Ishikawa (cell line): Measurements from ENCODE around the gene DRD4.
A peak's percentile ranks its signal among the peaks of the same experiment; 100 is the strongest.

Source experiments
- CEBPB ChIP-seq: IDR thresholded peaks from 2 replicates; pipeline ENCODE4 v1.6.1; 2012
- CREB1 ChIP-seq: IDR thresholded peaks from 2 replicates; pipeline ENCODE4 v1.6.1; 2012; ENCODE audit warnings: low read depth
- EGR1 ChIP-seq: IDR thresholded peaks from 2 replicates; pipeline ENCODE4 v1.6.1; 2012
- EP300 ChIP-seq: IDR thresholded peaks from 2 replicates; pipeline ENCODE4 v1.6.1; 2012; ENCODE audit warnings: borderline replicate concordance
- FOXM1 ChIP-seq: IDR thresholded peaks from 2 replicates; pipeline ENCODE4 v1.6.1; 2012; ENCODE audit warnings: low read depth, borderline replicate concordance
- NFIC ChIP-seq: IDR thresholded peaks from 2 replicates; pipeline ENCODE4 v1.6.1; 2012
- RAD21 ChIP-seq: IDR thresholded peaks from 2 replicates; pipeline ENCODE4 v1.6.1; 2012; ENCODE audit warnings: low read depth
- TAF1 ChIP-seq: IDR thresholded peaks from 2 replicates; pipeline ENCODE4 v1.6.1; 2012; ENCODE audit warnings: low read depth, mild to moderate bottlenecking
- TCF12 ChIP-seq: IDR thresholded peaks from 2 replicates; pipeline ENCODE4 v1.6.1; 2012; ENCODE audit warnings: low read depth
- TEAD4 ChIP-seq: IDR thresholded peaks from 2 replicates; pipeline ENCODE4 v1.6.1; 2012
- USF1 ChIP-seq: IDR thresholded peaks from 2 replicates; pipeline ENCODE4 v1.6.1; 2012
- YY1 ChIP-seq: IDR thresholded peaks from 2 replicates; pipeline ENCODE4 v1.6.1; 2012; ENCODE audit warnings: low read depth
- ZBTB7A ChIP-seq: IDR thresholded peaks from 2 replicates; pipeline ENCODE4 v1.6.1; 2012; ENCODE audit warnings: low read depth
- TF ChIP-seq, protein P1 (sequence below): IDR thresholded peaks from 2 replicates; pipeline ENCODE4 v1.6.1; 2012
- TF ChIP-seq, protein P2 (sequence below): IDR thresholded peaks from 2 replicates; pipeline ENCODE4 v1.6.1; 2012; ENCODE audit warnings: low read depth, mild to moderate bottlenecking

Gene DRD4

DNA sequence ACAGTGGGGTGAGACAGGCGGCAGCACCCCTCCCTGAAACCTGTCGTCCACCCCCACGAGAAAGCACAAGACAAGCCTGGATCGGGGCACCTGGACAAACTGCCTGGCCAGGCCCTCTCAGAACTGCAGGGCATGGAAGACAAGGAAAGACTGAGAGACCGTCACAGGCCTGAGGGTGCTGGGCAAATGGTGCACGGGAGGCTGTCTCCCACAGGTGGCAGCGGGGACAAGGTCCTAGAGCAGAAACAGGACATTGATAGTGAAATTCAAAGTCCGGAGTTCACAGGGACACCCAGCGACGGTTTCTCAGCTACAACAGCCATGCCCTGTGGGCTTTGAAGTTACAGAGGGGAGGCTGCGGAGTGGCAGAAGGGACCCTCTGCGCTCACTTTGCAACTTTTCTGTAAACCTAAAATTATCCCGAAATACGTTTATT lies 20.6 kb downstream of the DRD4 start:
- TF ChIP-seq TEAD4 (no peak), FOXM1 (no peak), TAF1 (no peak), CREB1 (no peak), ZBTB7A (no peak), USF1 (no peak), EP300 (no peak), NFIC (no peak)
- TF ChIP-seq, protein P1, sequence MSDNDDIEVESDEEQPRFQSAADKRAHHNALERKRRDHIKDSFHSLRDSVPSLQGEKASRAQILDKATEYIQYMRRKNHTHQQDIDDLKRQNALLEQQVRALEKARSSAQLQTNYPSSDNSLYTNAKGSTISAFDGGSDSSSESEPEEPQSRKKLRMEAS: no peak

DNA sequence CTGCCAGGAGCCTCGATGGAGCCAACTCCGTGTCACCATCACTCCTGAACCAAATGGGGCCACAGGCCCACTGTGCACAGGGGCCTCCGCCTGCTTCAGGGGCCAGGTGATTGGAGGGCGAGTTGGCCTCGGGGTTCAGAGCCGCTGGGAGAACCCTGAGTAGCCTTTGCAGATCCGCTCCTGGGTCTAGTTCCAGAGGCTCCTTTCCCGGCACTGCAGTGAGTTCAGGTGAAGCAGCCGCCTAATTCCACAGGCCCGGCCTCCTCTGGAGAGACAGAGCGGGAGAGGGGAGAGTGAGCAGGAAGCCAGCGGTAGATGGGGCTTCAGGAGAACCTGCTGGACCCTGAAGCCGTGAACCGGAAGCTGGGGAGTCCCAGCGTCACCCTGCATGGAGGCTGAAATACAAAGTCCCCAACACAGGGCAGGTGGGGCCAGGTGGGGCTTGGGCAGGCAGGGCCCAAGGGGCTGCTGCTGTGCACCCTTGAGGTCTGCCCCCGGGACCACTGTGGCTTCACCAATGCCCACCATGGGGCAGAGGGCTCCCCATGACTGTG lies 22.5 kb downstream of the DRD4 start:
- TF ChIP-seq FOXM1 (no peak), CREB1 (no peak), CEBPB (no peak), TAF1 (no peak), NFIC (no peak), EGR1 (no peak), EP300 (no peak), YY1 (no peak), RAD21 (no peak), ZBTB7A (no peak), TEAD4 (no peak), TCF12 (no peak), USF1 (no peak)
- TF ChIP-seq, protein P1: no peak
- TF ChIP-seq, protein P2, sequence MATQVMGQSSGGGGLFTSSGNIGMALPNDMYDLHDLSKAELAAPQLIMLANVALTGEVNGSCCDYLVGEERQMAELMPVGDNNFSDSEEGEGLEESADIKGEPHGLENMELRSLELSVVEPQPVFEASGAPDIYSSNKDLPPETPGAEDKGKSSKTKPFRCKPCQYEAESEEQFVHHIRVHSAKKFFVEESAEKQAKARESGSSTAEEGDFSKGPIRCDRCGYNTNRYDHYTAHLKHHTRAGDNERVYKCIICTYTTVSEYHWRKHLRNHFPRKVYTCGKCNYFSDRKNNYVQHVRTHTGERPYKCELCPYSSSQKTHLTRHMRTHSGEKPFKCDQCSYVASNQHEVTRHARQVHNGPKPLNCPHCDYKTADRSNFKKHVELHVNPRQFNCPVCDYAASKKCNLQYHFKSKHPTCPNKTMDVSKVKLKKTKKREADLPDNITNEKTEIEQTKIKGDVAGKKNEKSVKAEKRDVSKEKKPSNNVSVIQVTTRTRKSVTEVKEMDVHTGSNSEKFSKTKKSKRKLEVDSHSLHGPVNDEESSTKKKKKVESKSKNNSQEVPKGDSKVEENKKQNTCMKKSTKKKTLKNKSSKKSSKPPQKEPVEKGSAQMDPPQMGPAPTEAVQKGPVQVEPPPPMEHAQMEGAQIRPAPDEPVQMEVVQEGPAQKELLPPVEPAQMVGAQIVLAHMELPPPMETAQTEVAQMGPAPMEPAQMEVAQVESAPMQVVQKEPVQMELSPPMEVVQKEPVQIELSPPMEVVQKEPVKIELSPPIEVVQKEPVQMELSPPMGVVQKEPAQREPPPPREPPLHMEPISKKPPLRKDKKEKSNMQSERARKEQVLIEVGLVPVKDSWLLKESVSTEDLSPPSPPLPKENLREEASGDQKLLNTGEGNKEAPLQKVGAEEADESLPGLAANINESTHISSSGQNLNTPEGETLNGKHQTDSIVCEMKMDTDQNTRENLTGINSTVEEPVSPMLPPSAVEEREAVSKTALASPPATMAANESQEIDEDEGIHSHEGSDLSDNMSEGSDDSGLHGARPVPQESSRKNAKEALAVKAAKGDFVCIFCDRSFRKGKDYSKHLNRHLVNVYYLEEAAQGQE: no peak

DNA sequence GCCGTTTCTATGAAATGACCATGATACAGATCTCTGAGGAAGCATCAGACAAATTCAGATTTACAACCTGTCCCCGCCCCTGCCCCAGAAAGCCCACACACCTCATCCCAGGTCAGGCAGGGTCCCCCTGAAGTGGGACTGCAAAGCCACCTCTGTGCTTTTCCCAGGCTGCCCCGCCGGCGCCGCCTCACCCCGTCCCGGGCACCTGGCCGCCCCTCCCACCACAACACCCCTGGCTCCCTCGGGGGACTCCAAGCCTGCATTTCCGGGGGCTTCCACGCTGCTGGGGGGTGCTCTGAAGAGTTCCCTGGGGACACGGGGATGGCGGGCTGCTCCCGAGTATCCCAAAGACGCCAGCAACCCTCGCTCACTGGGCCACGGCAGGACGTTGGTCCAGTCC lies 23.2 kb downstream of the DRD4 start:
- TF ChIP-seq ZBTB7A: no peak
- no peak for TF ChIP-seq TEAD4
- TF ChIP-seq TCF12: no peak
- no peak for TF ChIP-seq RAD21
- TF ChIP-seq YY1: no peak
- TF ChIP-seq CEBPB: no peak
- TF ChIP-seq NFIC: no peak
- TF ChIP-seq, protein P1: no peak
- no peak for TF ChIP-seq CREB1
- TF ChIP-seq TAF1: no peak
- no peak for TF ChIP-seq EP300
- no peak for TF ChIP-seq USF1
- no peak for TF ChIP-seq EGR1

GRCh38 chr11:660681-661444 lies 23.8 kb downstream of the DRD4 start:
- TF ChIP-seq EP300 (no peak), EGR1 (no peak), FOXM1 (no peak), CEBPB (no peak), USF1 (no peak), RAD21 (no peak), YY1 (no peak), NFIC (no peak), TCF12 (no peak), CREB1 (no peak)
- TF ChIP-seq, protein P1: no peak

DNA sequence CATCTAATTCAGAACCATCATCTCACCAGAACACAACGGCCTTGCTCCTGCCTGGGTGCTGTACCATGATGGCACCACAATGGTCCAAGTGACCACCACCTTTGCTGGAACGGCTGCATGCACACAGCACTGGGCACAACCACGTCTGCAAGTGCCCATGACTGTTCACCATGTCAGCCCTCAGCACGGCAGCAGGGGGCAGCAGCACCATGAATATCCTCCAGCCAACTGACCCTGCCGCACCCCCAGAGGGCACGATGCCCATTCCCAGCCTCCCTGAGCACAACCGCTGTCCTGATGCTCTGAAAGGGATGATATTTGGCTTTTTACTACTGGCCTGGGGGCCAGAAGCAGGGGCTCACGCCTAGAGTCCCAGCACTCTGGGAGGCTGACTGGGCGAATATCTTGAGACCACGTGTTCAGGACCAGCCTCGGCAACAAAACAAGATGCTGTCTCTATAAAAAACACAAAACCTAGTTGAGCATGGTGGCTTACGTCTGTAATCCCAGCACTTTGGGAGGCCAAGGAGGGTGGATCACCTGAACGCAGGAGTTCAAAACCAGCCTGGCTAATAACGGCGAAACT lies 25.7 kb downstream of the DRD4 start:
- TF ChIP-seq RAD21 (peak; percentile 82), TCF12 (no peak), YY1 (no peak), ZBTB7A (no peak)
